ENCODE data around the gene FBRSL1.

FBRSL1 gene

DNA sequence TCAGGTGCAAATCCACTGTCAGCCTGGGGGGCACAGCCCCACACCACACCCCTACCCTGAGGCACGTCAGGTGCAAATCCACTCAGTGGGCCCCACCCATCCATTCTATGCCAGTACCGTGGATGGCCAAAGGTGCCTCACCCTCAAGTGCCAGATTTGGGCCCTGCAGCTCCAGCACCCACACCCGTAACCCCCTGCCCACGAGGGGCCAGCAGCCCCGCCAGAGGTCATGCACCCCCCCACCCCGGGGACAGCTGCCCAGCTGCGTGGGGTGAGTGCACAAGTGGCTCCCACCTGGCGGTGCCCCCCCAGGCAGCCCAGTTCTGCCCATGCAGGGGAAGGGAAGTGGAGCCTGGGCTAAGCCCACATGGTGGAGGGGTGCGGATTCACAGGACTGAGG, 51.2 kb downstream of the FBRSL1 start:
- DNase-seq (ENCODE audit: low spot score): no peak

DNA sequence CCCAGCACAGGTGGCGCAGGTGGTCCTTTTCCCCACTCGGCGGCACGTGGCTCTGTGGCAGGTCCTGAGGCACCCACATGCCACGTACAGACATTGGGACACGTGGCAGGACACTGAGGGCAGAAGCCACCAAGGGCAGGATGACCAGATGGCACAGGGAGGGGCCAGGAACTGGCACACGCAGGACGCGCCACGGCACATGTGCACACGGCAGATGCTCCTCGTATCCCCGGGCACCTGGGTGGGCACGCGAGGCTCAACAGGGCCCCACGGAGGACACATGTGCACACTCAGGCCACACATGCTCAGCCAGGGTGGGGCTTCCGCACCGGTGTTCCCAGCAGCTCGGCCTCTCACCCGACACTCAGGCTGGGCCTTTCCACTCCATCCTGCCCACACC, 52.0 kb downstream of the FBRSL1 start:
- DNase-seq (ENCODE audit: low spot score): no peak

DNA sequence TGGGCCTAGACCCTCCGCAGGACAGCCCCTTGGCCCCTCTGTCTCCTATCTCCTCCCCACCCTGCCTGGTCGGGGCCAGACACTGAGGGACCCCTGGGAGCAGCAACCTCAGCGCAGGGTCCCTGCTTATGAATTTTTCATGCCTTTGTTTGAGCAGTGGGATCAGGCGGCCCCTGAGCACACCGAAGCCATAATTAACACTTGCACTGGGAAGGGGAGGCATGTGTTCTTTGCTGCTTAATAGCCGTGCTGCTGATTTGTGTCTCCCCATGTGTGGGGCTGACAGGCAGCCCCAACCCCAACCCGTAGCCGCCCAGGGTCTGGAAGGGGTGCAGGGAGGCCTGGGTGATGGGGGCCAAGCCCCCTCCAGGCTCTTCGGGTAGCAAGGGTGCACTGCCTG, 52.7 kb downstream of the FBRSL1 start:
- DNase-seq (ENCODE audit: low spot score): no peak

DNA sequence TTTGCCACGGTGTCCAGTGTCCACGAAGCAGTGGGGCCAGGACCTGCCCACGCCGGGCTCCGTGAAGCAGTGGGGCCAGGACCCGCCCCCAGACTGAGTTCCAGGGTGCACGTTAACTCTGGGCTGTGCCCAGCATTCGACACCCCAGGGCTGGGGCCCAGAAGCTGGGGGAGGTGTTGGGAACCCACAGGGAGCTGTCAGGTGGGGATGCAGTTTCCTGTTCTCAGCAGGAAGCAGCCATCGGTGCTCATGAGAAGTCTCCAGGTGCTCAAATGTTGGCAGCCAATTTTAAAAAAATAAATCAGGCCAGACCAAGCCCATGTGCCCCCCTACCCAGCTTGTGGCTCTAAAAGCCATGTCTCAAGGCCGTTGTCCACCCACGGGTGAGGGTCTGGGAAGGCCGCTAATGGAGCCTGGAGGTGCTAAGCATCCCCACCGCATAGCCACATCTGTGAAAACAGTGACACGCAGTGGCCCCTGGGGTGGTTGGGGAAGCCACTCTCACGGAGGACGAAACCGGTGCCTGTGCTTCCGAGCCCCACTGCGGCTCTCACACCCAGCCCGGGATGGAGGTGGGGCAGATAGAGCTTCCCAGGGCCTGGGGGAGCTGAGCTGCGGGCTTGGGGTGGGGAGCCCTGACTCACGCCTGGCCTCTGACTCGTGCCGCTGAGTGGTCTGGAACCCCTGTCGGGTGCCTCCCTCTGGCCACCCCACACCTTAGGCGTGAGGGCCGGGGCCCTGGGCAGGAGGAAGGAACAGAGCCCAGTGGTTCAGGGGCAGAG, 53.5 kb downstream of the FBRSL1 start:
- no peak for DNase-seq (ENCODE audit: low spot score)

DNA sequence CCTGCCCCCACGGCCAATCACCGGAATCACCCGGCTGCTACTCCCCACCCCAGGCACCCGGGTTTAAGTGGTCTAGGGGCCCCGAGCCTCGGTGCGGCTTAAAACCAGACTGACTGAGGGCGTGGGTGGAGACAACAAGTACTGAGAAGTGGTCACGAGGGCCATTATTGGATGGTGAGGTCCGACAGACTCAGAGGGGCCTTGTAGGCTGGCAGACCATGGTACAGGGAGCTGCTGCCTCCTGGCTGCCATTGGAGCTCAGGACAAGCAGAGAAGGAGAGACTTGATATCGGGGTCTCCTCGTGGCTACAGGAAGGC, 54.1 kb downstream of the FBRSL1 start:
- no peak for DNase-seq (ENCODE audit: low spot score)

DNA sequence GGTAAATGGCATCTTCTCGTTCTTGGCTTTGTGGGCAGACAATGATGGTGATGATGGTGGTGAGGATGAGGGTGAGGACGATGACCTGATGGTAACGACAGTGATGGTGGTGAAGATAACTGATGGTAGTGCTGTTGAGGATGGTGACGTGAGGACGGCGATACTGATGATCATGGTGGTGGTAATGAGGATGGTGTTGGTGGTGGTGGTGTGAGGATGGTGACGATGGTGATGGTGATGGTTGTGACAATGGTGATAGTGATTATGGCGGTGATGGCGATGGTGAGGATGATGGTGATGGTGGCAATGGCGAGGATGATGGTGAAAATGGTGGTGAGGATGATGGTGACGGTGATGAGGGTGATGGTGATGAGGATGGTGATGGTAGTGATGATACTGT, 54.5 kb downstream of the FBRSL1 start:
- no peak for DNase-seq (ENCODE audit: low spot score)

DNA sequence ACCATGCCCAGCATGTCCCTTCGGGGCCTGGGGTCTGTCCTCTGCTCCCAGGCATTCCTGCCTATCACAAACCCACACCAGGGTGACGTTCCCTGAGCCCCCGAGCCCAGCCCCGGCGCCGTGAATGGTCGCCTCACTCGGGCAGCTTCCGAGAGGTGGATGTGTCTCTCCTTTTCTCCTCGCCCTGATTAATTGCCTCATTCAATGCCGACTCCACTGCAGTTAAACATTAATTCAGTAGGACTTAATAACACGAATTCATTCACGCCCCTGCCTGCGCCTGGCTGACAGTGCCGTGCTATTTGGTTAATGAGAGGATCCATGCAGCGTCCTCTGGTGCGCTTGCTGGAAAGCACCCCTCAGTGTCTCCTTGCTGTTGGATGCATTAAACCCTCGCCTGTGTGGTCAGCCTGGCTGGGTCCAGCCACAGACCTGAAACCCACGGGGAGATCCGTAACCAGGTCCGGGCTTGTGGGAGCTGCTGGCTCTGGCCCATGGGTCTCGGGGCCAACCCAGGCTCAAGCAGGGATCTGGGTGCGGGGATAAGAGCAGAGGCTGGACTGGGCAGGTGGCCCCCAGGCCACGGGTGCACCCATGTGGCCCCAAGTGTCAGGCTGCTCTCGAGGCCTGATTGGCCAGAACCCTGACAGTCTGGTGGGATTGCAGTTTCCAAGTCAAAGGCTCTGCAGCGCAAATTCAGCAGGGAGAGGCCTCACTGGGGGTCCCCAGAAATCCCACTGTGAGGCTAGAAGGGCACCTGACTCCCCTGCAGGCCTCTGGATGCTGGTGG, 55.4 kb downstream of the FBRSL1 start:
- DNase-seq (ENCODE audit: low spot score): no peak

DNA sequence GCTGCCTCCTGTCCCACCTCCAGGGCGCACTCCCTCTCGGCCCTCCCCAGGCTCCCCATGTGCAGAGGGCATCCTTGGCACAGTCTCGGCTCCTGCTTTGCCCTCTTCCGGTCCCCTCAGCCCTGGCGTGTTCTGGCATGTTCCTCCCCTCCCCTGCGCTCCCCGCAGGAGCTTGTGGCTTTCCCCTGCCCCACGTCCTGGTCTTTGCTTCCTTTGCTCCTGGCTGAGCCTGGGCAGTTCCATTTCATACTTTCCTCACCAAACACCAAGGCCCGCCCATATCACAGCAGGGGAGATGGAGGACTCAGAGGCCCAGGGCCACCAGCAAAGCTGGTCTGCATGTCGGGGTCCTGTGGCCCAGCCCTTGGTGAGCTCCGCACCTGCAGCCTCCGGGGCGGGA, 56.0 kb downstream of the FBRSL1 start:
- DNase-seq (ENCODE audit: low spot score): no peak

DNA sequence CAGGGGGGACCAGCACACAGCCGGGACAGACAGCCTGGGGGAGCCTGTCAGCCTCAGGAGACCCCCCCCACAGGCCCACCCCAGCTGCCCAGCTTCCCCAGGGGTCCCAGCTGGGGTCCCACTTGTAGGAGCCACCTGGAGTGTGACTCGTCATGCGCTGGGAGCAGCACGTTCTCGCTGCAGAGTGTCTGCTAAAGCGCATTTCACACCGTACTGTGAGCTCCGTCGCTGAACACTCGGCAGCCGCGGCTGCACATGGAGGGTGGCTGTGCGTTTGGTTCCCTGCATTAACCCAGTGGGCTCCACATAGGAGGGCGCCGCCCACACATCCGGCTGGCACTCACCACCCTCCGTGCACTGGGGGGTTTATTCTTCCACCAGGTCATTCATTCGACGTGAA, 56.7 kb downstream of the FBRSL1 start:
- DNase-seq (ENCODE audit: low spot score): no peak

DNA sequence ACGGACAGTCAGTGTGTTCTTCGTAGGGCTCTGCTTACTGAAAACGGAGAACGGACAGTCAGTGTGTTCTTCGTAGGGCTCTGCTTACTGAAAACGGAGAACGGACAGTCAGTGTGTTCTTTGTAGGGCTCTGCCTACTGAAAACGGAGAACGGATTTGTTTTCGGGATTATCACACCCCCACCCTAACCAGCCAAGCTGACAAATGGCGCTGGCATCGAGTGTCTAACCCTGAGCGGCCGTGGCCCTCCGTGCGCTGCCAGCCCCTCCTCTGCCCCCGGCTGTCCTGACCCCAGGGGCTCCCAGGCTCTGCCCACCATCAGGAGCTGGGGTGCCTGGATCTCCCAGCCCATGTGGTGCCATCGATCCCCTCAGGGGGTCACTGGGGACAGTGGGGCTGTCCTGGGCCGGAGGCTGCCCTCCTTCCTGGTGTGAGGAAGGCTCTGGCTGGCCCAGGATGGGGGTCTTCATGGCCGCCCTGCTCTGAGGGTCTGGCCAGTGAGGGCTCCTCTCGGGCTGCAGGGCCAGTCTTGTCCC, 57.3 kb downstream of the FBRSL1 start:
- DNase-seq (ENCODE audit: low spot score): no peak

DNA sequence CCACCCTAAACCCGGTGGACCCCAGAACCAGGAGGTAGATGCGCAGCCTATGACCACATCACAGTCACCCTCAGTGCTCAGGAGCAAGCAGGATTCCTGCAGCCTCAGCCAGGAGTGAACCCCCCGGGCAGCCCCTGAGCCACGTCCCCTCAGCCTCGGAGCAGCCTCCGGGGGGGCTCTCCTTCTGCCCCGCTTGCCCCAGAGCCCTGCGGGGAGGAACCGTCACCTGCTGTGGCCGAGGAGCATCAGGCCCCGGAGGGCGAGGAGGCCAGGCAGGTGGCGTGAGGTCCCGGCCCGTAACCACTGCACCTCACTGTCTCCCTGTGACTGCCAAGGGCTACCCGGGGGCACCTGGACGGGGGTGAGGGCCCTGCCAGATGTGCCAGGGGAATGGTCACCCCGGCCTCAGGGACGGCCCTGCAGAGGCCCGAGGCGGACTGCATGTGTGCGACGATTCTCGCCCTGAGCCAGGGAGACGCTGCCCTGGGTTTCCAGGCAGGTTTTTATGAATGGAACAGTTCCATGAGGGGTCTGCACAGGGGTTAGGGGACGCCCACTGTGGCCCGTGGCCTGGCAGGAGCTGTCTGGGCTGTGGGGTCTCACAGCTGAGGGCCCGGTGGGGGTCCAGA, 58.6 kb downstream of the FBRSL1 start:
- DNase-seq (ENCODE audit: low spot score): no peak

DNA sequence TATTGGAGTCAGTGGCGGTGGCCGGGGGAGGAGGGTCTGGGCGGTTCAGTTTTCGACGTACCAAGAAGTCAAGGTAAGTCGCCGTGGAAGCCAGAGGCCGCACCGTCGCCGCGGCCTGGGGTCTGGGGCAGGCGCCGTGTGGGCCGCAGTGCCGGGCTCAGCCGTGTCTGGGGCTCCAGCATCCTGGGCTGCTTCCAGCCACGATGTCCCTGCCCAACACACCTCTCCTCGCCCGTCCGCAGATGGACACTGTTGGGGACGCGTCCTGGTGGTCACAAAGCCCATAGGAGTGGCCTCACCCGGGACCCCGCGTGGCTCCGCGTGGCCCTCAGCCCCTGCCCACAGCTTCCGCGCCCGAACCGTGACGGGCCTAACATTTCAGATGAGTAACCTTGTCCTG, 59.1 kb downstream of the FBRSL1 start:
- DNase-seq (ENCODE audit: low spot score): no peak

DNA sequence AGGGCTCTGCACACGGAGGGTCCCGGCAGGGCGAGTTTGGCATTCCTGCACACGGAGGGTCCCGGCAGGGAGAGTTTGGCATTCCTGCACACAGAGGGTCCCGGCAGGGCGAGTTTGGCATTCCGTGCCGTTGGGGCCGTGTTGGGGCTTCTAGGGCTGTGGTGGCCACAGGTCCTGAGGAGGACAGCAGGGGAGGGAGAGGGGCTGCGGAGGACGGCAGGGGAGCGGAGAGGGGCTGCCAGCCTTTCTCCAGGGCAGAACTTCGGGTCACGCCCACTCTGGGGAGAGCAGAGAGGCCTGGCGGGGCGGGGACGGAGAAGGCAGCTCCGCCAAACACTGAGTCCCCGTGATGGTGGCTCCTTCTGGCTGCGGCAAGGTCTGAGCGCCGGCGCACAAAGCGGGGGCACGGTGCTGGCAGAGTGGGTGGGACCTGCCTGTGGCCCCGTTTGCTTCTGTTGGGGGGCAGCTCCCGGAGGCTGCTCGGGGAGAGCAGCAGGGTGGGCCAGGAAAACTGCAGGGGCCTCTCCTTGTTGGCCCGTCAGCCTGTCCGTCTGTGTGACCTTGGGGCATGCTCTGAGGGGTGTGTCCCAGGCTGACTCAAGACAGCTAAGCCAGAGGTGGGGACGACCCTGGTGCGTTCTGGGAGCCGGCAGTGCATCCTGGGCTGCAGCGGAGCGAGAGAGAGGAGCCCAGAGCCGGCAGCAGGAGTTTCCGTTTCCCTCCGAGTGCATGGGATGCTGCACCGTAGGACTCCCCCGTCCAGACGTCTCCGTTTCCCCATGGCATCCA, 60.3 kb downstream of the FBRSL1 start:
- no peak for DNase-seq (ENCODE audit: low spot score)

DNA sequence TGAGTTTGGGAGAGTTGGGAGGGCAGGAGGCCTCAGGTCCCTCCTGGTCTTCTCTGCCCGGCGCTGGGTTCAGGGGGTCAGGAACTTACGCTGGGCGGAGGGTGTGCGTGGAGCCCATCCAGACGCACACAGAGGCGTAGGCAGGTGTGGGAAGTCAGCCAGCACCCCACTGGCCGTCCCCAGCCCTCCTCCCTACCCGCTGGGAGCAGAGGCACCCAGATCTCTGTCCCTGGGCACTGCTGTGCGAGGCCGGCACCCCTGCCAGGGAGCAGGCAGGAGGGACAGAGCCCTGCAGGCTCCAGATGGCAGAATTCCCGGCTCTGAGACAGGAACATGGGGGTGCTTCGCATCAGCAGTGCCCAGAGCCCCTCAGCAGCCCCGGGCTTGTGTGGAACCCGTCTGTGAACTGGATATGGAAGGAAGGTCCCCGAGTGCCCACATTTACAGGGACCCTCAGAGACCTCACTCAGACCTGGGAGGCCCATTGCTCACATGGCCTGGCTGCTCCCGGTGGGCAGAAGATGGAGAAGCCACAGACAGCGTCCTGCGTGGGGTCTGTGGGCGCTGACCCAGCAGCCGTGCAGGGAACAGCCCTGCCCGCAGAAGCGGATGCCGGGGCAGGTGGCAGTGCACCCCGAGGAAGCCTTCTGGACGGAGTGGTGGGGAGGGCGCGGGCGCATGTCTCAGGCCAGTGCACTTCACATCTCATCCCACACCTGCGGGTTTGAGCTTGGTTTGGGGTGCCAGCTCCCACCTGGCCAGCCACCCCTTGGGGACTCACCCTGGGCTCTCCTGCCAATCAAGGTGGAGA, 61.1 kb downstream of the FBRSL1 start:
- DNase-seq (ENCODE audit: low spot score): no peak

DNA sequence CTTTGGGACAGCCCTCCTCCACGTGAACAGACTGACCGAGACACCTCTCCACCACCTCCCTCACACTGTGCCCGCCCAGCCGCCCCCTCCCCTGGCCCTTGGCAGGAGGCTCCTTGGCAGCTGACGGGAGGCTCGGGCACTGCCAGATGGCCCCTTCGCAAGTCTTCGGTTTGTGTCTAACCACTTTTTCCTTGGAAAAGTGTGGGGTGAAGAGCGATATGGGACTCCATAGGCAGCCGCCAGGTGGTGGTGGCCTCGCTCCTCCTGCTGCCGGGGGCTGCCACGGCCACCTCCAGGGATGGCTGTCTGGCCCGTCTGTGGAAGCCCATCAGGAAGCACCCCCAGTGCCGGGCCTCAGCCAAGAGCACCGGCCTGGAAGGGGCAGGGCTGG, 61.7 kb downstream of the FBRSL1 start:
- no peak for DNase-seq (ENCODE audit: low spot score)

DNA sequence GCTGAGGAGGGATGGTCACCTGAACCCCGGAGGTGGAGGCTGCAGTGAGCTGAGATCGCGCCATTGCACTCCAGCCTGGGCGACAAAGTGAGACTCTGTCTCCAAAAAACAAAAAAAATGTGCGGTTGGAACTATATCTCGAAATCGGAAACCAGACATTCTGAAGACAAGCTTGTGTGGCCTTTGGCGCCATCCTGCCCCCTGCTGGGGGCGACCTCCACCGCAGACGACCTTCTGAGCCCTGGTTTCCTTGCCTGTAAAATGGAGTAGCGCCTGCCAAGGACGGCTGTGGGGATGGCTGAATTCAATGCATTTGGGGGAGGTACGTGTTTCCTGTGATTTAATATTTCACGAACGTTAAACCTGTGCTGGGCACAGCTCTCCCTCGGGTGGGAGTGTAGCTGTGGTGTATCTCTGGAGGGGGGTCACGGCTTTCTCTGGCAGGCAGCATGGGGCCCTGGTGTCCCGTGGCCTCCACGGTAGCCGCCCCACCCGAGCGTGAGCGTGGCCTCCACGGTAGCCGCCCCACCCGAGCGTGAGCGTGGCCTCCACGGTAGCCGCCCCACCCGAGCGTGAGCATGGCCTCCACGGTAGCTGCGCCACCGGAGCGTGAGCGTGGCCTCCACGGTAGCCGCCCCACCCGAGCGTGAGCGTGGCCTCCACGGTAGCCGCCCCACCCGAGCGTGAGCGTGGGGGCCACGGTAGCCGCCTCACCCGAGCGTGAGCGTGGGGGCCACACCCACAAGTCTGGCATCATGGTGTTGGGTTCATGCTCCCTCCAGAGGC, 65.1 kb downstream of the FBRSL1 start:
- no peak for DNase-seq (ENCODE audit: low spot score)

DNA sequence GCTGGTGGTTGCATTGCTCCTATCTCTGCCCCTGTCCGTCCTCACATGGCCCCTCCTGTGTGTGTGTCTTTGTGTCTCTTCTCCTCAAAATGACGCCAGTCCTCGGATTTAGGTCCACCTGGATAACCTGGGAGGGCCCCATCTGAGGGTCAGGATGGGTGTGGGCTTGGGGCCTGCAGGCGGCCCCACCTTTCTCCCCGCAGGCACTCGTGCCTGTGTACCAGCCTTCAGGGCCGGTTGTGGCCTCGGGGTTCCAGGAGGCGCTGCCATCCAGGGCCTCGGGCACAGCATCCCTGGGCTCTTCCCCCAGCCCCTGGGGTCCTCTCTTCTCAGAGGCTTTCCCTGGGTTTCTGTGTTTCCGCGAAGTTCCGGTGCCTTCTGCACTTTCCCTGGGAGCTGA, 65.7 kb downstream of the FBRSL1 start:
- no peak for DNase-seq (ENCODE audit: low spot score)

DNA sequence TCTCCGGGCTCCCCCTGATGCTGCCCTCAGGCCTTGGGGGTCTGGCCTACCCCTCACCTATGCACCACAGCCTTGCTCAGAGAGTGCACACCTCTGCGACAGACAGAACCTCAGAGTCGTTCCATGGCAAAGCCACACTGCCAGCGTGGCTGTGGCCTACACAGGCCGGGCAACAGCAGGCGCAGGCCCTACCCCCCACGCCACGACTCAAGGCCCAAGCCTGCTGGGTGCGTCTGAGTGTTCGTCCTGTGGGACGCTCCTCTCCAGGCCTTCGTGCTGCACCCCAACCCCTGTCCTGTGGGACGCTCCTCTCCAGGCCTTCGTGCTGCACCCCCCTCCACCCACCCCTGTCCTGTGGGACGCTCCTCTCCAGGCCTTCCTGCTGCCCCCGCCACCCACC, 66.3 kb downstream of the FBRSL1 start:
- DNase-seq (ENCODE audit: low spot score): no peak

DNA sequence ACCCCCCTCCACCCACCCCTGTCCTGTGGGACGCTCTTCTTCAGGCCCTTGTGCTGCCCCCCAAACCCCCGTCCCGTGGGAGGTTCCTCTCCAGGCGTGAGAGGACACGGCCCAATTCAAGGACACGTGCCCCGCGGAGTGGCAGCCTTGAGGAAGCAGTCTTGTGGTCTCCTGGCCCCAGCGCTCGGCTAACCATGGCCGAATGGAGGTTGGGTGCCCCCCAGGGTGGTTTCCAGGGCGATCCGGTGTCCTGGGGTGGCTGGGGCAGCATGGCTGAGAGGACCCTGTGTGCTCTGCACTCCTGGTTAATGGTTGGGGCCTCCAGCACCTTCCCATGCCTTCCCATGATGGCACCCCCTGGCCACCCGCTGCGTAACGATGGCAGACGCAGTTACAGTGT, 66.8 kb downstream of the FBRSL1 start:
- no peak for DNase-seq (ENCODE audit: low spot score)

DNA sequence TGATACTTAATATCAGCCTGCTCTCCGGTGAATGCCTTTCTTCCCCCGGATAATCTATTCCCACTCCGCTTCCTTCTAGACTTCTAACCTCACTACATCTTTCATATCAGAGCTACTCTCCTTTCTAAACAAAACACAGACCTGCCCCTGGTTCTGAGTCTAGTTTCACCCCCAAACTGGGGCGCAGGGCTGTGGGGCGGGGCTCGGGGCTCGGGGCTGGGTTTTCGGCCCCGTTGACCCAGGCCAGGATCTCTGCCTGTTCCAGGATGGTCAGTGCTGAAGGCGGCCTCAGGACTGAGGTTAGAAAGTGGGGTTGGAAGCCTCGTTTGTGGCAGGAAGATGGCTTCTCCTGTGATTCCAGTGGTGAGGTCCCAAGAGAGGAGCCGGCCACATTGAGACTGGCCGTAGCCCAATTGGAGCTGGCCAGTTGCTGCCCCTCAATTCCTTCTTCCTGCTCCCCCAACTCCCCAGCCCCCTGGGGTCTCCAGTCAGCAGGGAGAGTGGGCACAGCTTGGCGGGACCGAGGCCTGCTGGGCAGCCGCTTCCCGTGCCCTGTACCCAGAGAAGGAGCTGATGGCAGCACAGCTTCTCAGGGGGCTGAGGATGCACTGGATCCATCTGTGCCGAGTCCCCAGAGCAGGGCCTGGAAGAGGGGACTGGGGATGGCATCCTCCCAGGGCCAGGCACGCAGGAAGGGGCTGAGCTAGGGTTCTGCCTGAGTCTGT, 67.5 kb downstream of the FBRSL1 start:
- no peak for DNase-seq (ENCODE audit: low spot score)

Measured in Ammon's horn (tissue), 1 donor.